Right ventricle myocardium inferior (tissue), 1 donor: Measurements from ENCODE around the gene SPDYE1. TPM values are rescaled to one million over a fixed set of nuclear protein-coding genes. Genes with fewer than 3 reads are reported as not detected.
A peak's percentile ranks its signal among the peaks of the same experiment; 100 is the strongest.
"Not testable (repeated sequence)": the region's sequence is repeated elsewhere in the genome, so short reads cannot be mapped to it uniquely, and the experiment has no call there.

Experiments used
- ATAC-seq: fragments of 200-7000 bp; cut with Tn5 transposase; one replicate; pipeline ENCODE4 v1.9.1; 2020; ENCODE audit warnings: mild to moderate bottlenecking, moderate library complexity
- DNase-seq: peaks from one replicate; pipeline ENCODE4 v3.0.0; 2021; ENCODE audit errors: missing footprints
- intact Hi-C: fragments of 100-400 bp; cut with DNase I; formaldehyde crosslinking; loops from one replicate; pipeline ENCODE4 v1.11.0; 2022
- total RNA-seq: library from RNA; stranded (reverse); fragmentation: NEBNext Ultra II Directional; extraction: Animal tissue kit (Norgen Biotek cat#: 25700); gene quantifications from one replicate; pipeline ENCODE4 v1.2.1, GENCODE V29; 2021
- donor health status: DM: no; HTN: yes; CAD: no; lungs with severe emphysema.

Gene SPDYE1
- total RNA-seq, 1 donor from 2014 or later: not detected

DNA sequence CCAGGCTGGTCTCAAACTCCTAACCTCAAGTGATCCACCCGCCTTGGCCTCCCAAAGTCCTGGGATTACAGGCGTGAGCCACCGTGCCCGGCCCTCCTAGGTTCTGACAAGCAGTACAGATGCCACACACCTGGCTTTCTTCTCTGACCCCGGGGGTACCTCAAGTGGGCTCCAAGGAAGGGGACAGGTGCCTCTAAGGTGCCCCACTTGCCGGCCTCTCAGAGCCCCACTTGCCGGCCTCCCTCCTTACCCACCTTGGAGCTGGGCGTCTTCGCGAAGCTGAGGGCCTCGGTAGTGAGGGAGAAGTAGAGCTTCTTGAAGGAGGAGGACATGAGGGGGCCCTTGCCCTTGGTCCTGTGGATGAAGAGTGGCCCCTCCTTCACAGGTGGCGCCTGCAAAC lies 40.9 kb downstream of the SPDYE1 start:
- DNase-seq, ATAC-seq, intact Hi-C loops: not testable (repeated sequence)

GRCh38 chr7:44038961-44039558 lies 41.4 kb downstream of the SPDYE1 start:
- DNase-seq (peak; percentile 98), ATAC-seq (peak; percentile 93)
- intact Hi-C loops: not testable (repeated sequence)

GRCh38 chr7:44039800-44040492 lies 42.2 kb downstream of the SPDYE1 start:
- intact Hi-C loops, DNase-seq, ATAC-seq: not testable (repeated sequence)

DNA sequence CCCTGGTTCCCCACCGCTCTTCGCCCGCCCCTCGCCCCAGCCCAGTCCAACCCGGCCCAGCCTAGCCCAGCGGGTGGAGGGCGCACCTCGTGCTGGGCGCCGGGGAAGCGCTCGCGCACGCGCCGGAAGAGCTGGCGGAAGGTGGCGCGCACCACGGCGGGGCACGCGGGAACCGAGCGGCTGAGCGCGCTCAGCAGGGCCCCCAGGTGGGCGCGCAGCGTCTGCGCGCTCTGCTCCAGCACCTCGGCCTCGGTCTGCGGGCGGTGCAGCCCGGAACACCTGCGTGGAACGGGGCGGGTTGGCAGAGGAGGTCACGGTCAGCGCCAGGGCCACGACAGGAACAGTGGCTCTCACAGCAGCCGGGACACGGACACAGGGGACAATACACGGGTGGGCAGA lies 42.8 kb downstream of the SPDYE1 start:
- ATAC-seq: peak; percentile 23
- intact Hi-C loops, DNase-seq: not testable (repeated sequence)

- DNase-seq: no peak
- intact Hi-C loops: no loop called here
- no peak for ATAC-seq
These were observed 44.5 kb downstream of the SPDYE1 start for GRCh38 chr7:44042221-44042620.

DNA sequence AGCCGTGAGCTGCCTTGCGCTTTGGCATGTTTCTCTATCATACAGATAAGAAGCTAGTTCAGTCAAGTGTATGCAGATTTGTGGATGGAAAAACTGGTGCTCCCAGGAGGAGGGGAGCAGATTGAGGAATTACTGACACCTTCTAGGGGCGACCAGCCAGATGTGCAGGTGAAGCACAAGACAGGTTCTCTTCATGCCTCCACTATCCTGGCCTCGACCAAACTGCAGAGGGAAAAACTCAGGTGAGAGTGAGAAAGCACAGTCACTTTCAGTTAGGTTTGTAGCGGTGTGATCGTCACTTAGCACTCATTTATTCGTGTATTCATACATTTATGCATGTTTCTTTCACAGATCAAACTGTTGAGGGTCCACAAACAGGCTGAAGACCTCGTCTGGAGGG lies 46.2 kb downstream of the SPDYE1 start:
- DNase-seq: no peak
- ATAC-seq: no peak
- intact Hi-C loops: no loop called here

GRCh38 chr7:44044315-44045225 lies 46.9 kb downstream of the SPDYE1 start, which contains the start of gene DBNL:
Gene DBNL, plus strand, starts transcription at chr7:44044702. Its CDS starts 36 bp downstream, at chr7:44044738.
- ATAC-seq (peak; percentile 93), DNase-seq (peak; percentile 98)
- intact Hi-C loops: no loop called here

- intact Hi-C loops: no loop called here
- ATAC-seq (no peak), DNase-seq (no peak)
These were observed 47.7 kb downstream of the SPDYE1 start for GRCh38 chr7:44045226-44046014.

DNA sequence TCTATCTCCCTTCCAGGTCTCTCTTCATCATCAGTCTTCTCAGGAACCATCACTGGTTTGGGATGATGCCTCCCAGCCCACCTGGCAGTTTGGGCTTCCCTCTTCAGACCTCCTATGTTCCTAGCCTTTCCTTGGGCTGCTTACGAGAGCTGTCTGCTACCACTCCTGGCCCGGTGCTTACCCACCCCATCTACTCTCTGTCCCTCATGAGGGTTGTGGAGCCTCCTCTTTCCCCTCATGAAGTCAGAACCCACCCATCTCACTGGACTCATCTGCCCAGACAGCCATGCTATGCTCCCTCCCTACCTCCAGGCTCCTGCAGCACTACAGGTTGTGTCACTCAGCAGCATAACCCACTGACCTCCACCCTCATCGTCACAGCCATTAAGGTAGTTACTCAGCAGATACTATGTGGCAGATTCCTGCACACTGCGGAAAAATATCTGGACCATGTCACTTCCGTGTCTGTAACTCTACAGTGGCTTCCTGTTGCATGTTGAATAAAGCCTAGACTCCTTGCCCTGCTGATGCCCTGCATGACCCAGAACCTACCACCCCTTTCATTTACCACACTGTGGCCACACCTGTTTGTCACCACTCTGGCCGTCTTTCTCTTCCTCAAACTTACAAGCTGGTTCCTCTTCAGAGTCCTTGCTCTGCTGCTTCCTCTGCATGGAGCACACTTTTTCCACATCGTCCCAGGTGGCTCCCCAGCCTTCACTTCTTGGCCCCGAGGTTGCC lies 48.8 kb downstream of the SPDYE1 start:
- ATAC-seq: no peak
- no peak for DNase-seq
- intact Hi-C loops: no loop called here

- no peak for ATAC-seq
- DNase-seq: no peak
- intact Hi-C loops: no loop called here
These were observed 50.5 kb downstream of the SPDYE1 start for GRCh38 chr7:44048031-44048795.

GRCh38 chr7:44050121-44050914 lies 52.6 kb downstream of the SPDYE1 start:
- no peak for DNase-seq
- intact Hi-C loops: no loop called here
- no peak for ATAC-seq

DNA sequence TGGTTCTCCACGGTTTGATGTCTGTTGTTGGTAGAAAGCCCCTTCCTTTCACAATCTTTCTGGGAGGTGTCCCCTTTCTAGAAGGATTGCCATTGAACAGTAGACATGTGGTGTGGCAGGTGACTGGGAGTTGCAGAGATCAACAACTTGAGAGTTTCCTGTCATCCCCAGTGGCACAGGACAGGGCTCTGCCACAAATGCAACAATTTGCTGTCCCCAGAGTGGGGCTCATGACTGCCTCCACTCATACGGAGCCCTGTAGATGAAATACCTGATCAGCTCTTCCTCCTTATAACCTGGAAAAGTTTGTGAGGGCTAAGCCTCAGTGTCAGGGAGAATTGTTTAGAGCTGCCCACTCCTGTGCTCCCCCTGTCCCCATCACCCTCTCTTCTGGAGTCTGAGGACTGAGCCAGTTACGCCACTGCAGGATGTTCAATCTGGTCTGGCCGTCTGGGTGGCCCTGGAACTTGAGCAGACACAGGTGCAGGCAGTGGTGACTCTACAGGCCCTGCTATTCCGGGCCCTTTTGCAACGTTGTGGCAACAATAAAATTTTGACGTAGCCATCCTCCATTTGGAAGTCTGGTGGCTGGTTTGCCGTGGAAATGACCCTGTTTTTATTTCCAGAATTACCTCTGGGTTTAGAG lies 53.3 kb downstream of the SPDYE1 start:
- intact Hi-C loops: no loop called here
- DNase-seq (no peak), ATAC-seq (no peak)

- ATAC-seq (no peak), DNase-seq (no peak)
- intact Hi-C loops: no loop called here
These were observed 54.0 kb downstream of the SPDYE1 start for GRCh38 chr7:44051611-44052220.

GRCh38 chr7:44052771-44053365 lies 55.2 kb downstream of the SPDYE1 start:
- DNase-seq (peak; percentile 28), ATAC-seq (no peak)
- intact Hi-C loops: no loop called here

GRCh38 chr7:44056681-44057080 lies 59.0 kb downstream of the SPDYE1 start:
- DNase-seq: peak; percentile 42
- intact Hi-C loops: no loop called here
- ATAC-seq: no peak
